Keratinocyte (primary cell): ENCODE measurements around the gene SPIRE1. TPM values are rescaled to one million over a fixed set of nuclear protein-coding genes. Genes with fewer than 3 reads are reported as not detected.

Experiments used
- DNase-seq: peaks from one replicate; pipeline ENCODE4 v3.0.0-alpha.2; 2011; ENCODE audit warnings: low read depth, missing footprints, low spot score
- FAIRE-seq: peaks from 2 replicates; lab custom pipeline; 2011; peaks lifted over from hg19 to GRCh38; lab: Jason Lieb, UNC
- H2AFZ ChIP-seq: 2 replicates; pipeline ENCODE4 v1.6.0; 2012; ENCODE audit warnings: low read length, control low read depth, inconsistent platforms; ENCODE audit not compliant: control insufficient read depth
- H3K27ac ChIP-seq: 2 replicates; pipeline ENCODE4 v1.5.1; 2011; ENCODE audit warnings: low read length; ENCODE audit not compliant: control insufficient read depth, insufficient read depth
- H3K27me3 ChIP-seq: 3 replicates; pipeline ENCODE4 v1.6.0; 2011; ENCODE audit warnings: low read length; ENCODE audit not compliant: control insufficient read depth, insufficient read depth; ENCODE audit errors: extremely low read depth
- H3K36me3 ChIP-seq, 2 experiments: 2 replicates in 1 of 2; 3 replicates in 1 of 2; pipeline ENCODE4 v1.5.1; 2011; ENCODE audit warnings: low read length in 2 of 2, mild to moderate bottlenecking in 1 of 2; ENCODE audit not compliant: control insufficient read depth in 2 of 2, insufficient read depth in 2 of 2; ENCODE audit errors: extremely low read depth in 1 of 2
- H3K4me1 ChIP-seq: 3 replicates; pipeline ENCODE4 v1.5.1; 2011; ENCODE audit warnings: low read length; ENCODE audit not compliant: control insufficient read depth, insufficient read depth; ENCODE audit errors: extremely low read depth
- H3K4me2 ChIP-seq: 3 replicates; pipeline ENCODE4 v1.6.0; 2011; ENCODE audit warnings: low read depth, low read length; ENCODE audit not compliant: control insufficient read depth, insufficient read depth; ENCODE audit errors: extremely low read depth
- H3K4me3 ChIP-seq, 3 experiments: fragments of 200-600 bp in 1 of 3; sonication (generic) in 1 of 3; 2 replicates in 2 of 3; 3 replicates in 1 of 3; pipeline ENCODE4 v1.5.1; 2011 to 2016; ENCODE audit warnings: low read length in 3 of 3, mild to moderate bottlenecking in 3 of 3, control low read depth in 2 of 3, inconsistent platforms in 1 of 3, low read depth in 1 of 3, mixed read lengths in 1 of 3, mixed run types in 1 of 3, moderate library complexity in 1 of 3; ENCODE audit not compliant: control insufficient read depth in 2 of 3, insufficient read depth in 2 of 3; ENCODE audit errors: extremely low read depth in 1 of 3
- H3K79me2 ChIP-seq: 2 replicates; pipeline ENCODE4 v1.6.0; 2012; ENCODE audit warnings: low read length; ENCODE audit not compliant: control insufficient read depth, insufficient read depth
- H3K9ac ChIP-seq: 3 replicates; pipeline ENCODE4 v1.6.0; 2011; ENCODE audit warnings: low read length; ENCODE audit not compliant: control insufficient read depth, insufficient read depth; ENCODE audit errors: extremely low read depth
- H3K9me1 ChIP-seq: 3 replicates; pipeline ENCODE4 v1.6.0; 2011; ENCODE audit warnings: low read length; ENCODE audit not compliant: control insufficient read depth, insufficient read depth; ENCODE audit errors: extremely low read depth
- H3K9me3 ChIP-seq: 2 replicates; pipeline ENCODE4 v1.5.1; 2012; ENCODE audit warnings: low read depth, low read length; ENCODE audit not compliant: control insufficient read depth
- H4K20me1 ChIP-seq: 3 replicates; pipeline ENCODE4 v1.6.0; 2011; ENCODE audit warnings: low read length; ENCODE audit not compliant: control insufficient read depth, insufficient read depth; ENCODE audit errors: extremely low read depth
- EZH2 ChIP-seq: IDR thresholded peaks from one replicate; pipeline ENCODE4 v1.6.1; 2012; ENCODE audit warnings: inconsistent platforms, mild to moderate bottlenecking, low read length, moderate library complexity
- dilution Hi-C: fragments of 300-500 bp; cut with MboI; formaldehyde crosslinking; loops from one replicate; pipeline ENCODE4 v1.7.0; 2020; ENCODE audit warnings: low sequenced_read_pairs; ENCODE audit not compliant: extremely low pct_ligation_motif_present
- polyA plus RNA-seq, 5 experiments: library from polyadenylated mRNA; depleted of rRNA in 3 of 5; stranded (reverse) in 3 of 5; stranded (forward) in 1 of 5; unstranded in 1 of 5; fragments of >200 nt; gene quantifications; 1 replicate in 1 of 5; 2 replicates in 3 of 5; 3 replicates in 1 of 5; pipeline versions ENCODE4 v1.2.1 to v1.2.3, GENCODE V29; 2011 to 2012; ENCODE audit warnings: missing spikeins in 2 of 5, low read depth in 1 of 5, low replicate concordance in 1 of 5
- TF ChIP-seq, protein P1 (sequence below), 3 experiments: IDR thresholded peaks in 1 of 3; conservative IDR thresholded peaks in 1 of 3; optimal IDR thresholded peaks in 1 of 3; 2 replicates in 2 of 3; 3 replicates in 1 of 3; pipeline versions ENCODE3 to v1.5.1; 2011; ENCODE audit warnings: low read length in 3 of 3, mild to moderate bottlenecking in 3 of 3, moderate library complexity in 2 of 3, control low read depth in 1 of 3, inconsistent platforms in 1 of 3; ENCODE audit not compliant: insufficient read depth in 2 of 3; ENCODE audit errors: extremely low read depth in 1 of 3

The SPIRE1 gene
- polyA plus RNA-seq, 1 donor (not counting 4 experiments of a cell fraction or from before 2014, with no cell fraction given), result 20.6 TPM

DNA sequence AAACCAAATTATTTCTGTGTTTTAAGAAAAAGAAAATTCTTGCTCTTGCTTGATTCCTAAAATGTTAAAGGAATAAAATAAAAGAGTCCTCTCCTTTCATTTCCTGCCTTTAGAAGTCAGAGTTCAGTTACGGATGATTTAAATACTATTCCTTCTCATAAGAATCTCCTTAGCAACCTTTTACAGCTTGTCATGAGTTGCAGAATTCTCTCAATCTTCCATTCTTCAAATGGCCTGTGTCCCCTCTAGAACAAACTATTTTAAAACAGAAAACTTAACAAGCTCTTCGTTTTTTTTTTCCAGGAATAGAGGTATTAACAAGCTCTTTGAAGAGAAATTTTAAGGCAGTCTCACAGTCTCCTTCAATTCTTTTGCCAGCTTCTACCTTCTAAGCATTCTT lies 42.2 kb downstream of the SPIRE1 start:
- DNase-seq (no peak), FAIRE-seq (no peak)
- no peak overlapping the region for H3K27ac ChIP-seq
- no peak overlapping the region for H3K4me2 ChIP-seq
- H3K27me3 ChIP-seq, result no peaks in the 10 kb centered on the region
- H3K4me3 ChIP-seq, result no peak overlapping the region
- H2AFZ ChIP-seq, result no peak overlapping the region
- H3K79me2 ChIP-seq, result no peaks in the 10 kb centered on the region
- H3K4me1 ChIP-seq, result no peaks in the 10 kb centered on the region
- no peaks in the 10 kb centered on the region for H3K9me1 ChIP-seq
- dilution Hi-C loops, result no loop called here
- no peak for TF ChIP-seq EZH2
- TF ChIP-seq, protein P1, sequence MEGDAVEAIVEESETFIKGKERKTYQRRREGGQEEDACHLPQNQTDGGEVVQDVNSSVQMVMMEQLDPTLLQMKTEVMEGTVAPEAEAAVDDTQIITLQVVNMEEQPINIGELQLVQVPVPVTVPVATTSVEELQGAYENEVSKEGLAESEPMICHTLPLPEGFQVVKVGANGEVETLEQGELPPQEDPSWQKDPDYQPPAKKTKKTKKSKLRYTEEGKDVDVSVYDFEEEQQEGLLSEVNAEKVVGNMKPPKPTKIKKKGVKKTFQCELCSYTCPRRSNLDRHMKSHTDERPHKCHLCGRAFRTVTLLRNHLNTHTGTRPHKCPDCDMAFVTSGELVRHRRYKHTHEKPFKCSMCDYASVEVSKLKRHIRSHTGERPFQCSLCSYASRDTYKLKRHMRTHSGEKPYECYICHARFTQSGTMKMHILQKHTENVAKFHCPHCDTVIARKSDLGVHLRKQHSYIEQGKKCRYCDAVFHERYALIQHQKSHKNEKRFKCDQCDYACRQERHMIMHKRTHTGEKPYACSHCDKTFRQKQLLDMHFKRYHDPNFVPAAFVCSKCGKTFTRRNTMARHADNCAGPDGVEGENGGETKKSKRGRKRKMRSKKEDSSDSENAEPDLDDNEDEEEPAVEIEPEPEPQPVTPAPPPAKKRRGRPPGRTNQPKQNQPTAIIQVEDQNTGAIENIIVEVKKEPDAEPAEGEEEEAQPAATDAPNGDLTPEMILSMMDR (optimal IDR thresholded peaks at IDR 0.05 in 1 of 3, IDR thresholded peaks at IDR 0.05 in 1 of 3, conservative IDR thresholded peaks at IDR 0.05 in 1 of 3; ENCODE audit: extremely low read depth in 1 of 3, insufficient read depth in 2 of 3, low read length in 3 of 3), result no peak
- no peak overlapping the region for H3K9ac ChIP-seq
- H3K36me3 ChIP-seq, result no peaks in the 10 kb centered on the region
- H4K20me1 ChIP-seq, result no peaks in the 10 kb centered on the region
- no peaks in the 10 kb centered on the region for H3K9me3 ChIP-seq

DNA sequence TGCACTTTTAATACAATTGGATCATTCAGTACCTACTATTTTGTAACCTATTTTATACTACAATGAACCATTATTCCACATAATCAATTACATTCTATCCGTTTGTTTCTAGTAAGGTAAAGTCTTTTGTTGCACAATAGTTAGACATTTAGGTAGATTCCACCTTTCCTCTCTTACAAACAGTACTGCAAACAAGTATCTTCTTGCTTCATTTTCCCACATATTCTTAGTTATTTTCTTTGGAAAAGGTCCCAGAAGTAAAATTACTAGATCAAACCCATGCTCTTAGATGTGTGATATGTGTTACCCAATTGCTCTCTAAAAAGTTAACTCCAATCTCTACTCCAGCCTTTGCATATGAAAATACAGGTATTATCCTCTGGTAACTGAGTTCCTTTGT lies 49.6 kb downstream of the SPIRE1 start:
- H3K9me3 ChIP-seq, result no peaks in the 10 kb centered on the region
- no peaks in the 10 kb centered on the region for H4K20me1 ChIP-seq
- H3K9me1 ChIP-seq, result no peaks in the 10 kb centered on the region
- H3K4me2 ChIP-seq, result peak overlapping the region; percentile 27
- peak overlapping the region; percentile 99 for H3K27ac ChIP-seq
- no peak overlapping the region for H2AFZ ChIP-seq
- peaks cover 2% of the 10 kb centered on the region for H3K79me2 ChIP-seq
- no peak overlapping the region for H3K9ac ChIP-seq
- no peak overlapping the region for H3K4me3 ChIP-seq
- H3K36me3 ChIP-seq, result no peaks in the 10 kb centered on the region
- no peaks in the 10 kb centered on the region for H3K27me3 ChIP-seq
- dilution Hi-C loops, result no loop called here
- DNase-seq, result peak; percentile 40
- FAIRE-seq, result peak; percentile 41
- peaks cover 30% of the 10 kb centered on the region for H3K4me1 ChIP-seq
- TF ChIP-seq EZH2, result no peak
- TF ChIP-seq, protein P1 (optimal IDR thresholded peaks at IDR 0.05 in 1 of 3, IDR thresholded peaks at IDR 0.05 in 1 of 3, conservative IDR thresholded peaks at IDR 0.05 in 1 of 3; ENCODE audit: extremely low read depth in 1 of 3, insufficient read depth in 2 of 3, low read length in 3 of 3), result no peak
